Lung microvascular endothelial cell (primary cell): Measurements from ENCODE around the gene PMIS2. TPM values are rescaled to one million over a fixed set of nuclear protein-coding genes. Genes with fewer than 3 reads are reported as not detected.
A peak's percentile ranks its signal among the peaks of the same experiment; 100 is the strongest.
"Not testable (repeated sequence)": the region's sequence is repeated elsewhere in the genome, so short reads cannot be mapped to it uniquely, and the experiment has no call there.

Experiments used
- DNase-seq, 2 donors: peaks; one replicate each; pipeline versions ENCODE4 v3.0.0 to v3.0.0-alpha.2; 2010; ENCODE audit warnings: low read depth in 2 of 2
- total RNA-seq: library from RNA; depleted of rRNA; stranded (reverse); fragments of >200 nt; gene quantifications from 2 replicates; pipeline ENCODE4 v1.2.1, GENCODE V29; 2014

Gene PMIS2
- total RNA-seq, 1 donor from 2014 or later: not detected

- no peak for DNase-seq
Observed at GRCh38 chr19:35590875-35591274, 4.9 kb downstream of the PMIS2 start.

- peak; percentile 47 to 76 for DNase-seq
Observed at GRCh38 chr19:35592226-35592625, 6.3 kb downstream of the PMIS2 start.

GRCh38 chr19:35595026-35595425 lies 9.1 kb downstream of the PMIS2 start:
- DNase-seq: not testable (repeated sequence)

GRCh38 chr19:35595928-35596327 lies 10.0 kb downstream of the PMIS2 start:
- DNase-seq: no peak

GRCh38 chr19:35596366-35596999 lies 10.5 kb downstream of the PMIS2 start:
- peak in 1 of 2 donors; percentile 17 for DNase-seq

GRCh38 chr19:35601971-35602370 lies 16.0 kb downstream of the PMIS2 start:
- DNase-seq: no peak

GRCh38 chr19:35604436-35604835 lies 18.5 kb downstream of the PMIS2 start:
- not testable (repeated sequence) for DNase-seq

- not testable (repeated sequence) for DNase-seq
Observed at GRCh38 chr19:35607170-35607569, 21.2 kb downstream of the PMIS2 start.

- DNase-seq: no peak
Observed at GRCh38 chr19:35607661-35608060, 21.7 kb downstream of the PMIS2 start.

- DNase-seq: no peak
Observed at GRCh38 chr19:35608251-35608650, 22.3 kb downstream of the PMIS2 start.

GRCh38 chr19:35609851-35610353 lies 23.9 kb downstream of the PMIS2 start:
- no peak for DNase-seq

- no peak for DNase-seq
Observed at GRCh38 chr19:35612224-35612558, 26.2 kb downstream of the PMIS2 start.

GRCh38 chr19:35612559-35613321 lies 26.8 kb downstream of the PMIS2 start, which contains the start of gene HAUS5:
Gene HAUS5 (plus strand): TSS chr19:35612735. CDS start chr19:35612795, 60 bp downstream.
- peak; percentile 93 to 94 for DNase-seq

- no peak for DNase-seq
Observed at GRCh38 chr19:35613574-35613973, 27.6 kb downstream of the PMIS2 start.

- no peak for DNase-seq
Observed at GRCh38 chr19:35615036-35615435, 29.1 kb downstream of the PMIS2 start.

GRCh38 chr19:35618857-35619256 lies 32.9 kb downstream of the PMIS2 start:
- no peak for DNase-seq

- DNase-seq: no peak
Observed at GRCh38 chr19:35619290-35619923, 33.4 kb downstream of the PMIS2 start.

GRCh38 chr19:35620001-35620400 lies 34.0 kb downstream of the PMIS2 start:
- DNase-seq: no peak

GRCh38 chr19:35621708-35622107 lies 35.7 kb downstream of the PMIS2 start:
- no peak for DNase-seq

GRCh38 chr19:35622750-35623149 lies 36.8 kb downstream of the PMIS2 start:
- DNase-seq: no peak

- no peak for DNase-seq
Observed at GRCh38 chr19:35623327-35624010, 37.5 kb downstream of the PMIS2 start.

- DNase-seq: no peak
Observed at GRCh38 chr19:35628264-35628564, 42.2 kb downstream of the PMIS2 start.
